Transverse colon (tissue), 4 donors: ENCODE results near the gene ACP4. TPM values are rescaled to one million over a fixed set of nuclear protein-coding genes. Genes with fewer than 3 reads are reported as not detected.
"Not testable (repeated sequence)": the region's sequence is repeated elsewhere in the genome, so short reads cannot be mapped to it uniquely, and the experiment has no call there.

Source experiments
- DNase-seq: peaks from one replicate; pipeline ENCODE4 v3.0.0-alpha.2; 2019
- H3K27ac ChIP-seq, 4 donors: fragments of 200-600 bp; sonication (generic); 2 replicates each; pipeline ENCODE4 v1.5.1; 2016 to 2018; ENCODE audit warnings: inconsistent platforms in 4 of 4
- H3K27me3 ChIP-seq: fragments of 200-600 bp; sonication (generic); 2 replicates; pipeline ENCODE4 v1.5.1; 2017; ENCODE audit warnings: inconsistent platforms
- H3K36me3 ChIP-seq, 4 donors: fragments of 200-600 bp; sonication (generic); 2 replicates each; pipeline ENCODE4 v1.5.1; 2017 to 2019; ENCODE audit warnings: inconsistent platforms in 4 of 4
- H3K4me1 ChIP-seq, 4 donors: fragments of 200-600 bp; sonication (generic); 2 replicates each; pipeline ENCODE4 v1.5.1; 2017 to 2020; ENCODE audit warnings: inconsistent platforms in 4 of 4
- H3K4me3 ChIP-seq, 4 donors: fragments of 200-600 bp; sonication (generic); 1 replicate in 1 of 4; 2 replicates in 3 of 4; pipeline versions ENCODE4 v1.5.1 to v1.6.1; 2017 to 2019; ENCODE audit warnings: inconsistent platforms in 4 of 4
- H3K9me3 ChIP-seq, 2 donors: fragments of 200-600 bp; sonication (generic); 2 replicates each; pipeline ENCODE4 v1.5.1; 2017 to 2019; ENCODE audit warnings: inconsistent platforms in 2 of 2
- CTCF ChIP-seq, 5 experiments: fragments of 200-600 bp in 3 of 5; fragments of 450-650 bp in 2 of 5; sonication (generic) in 3 of 5; IDR thresholded peaks; 1 replicate in 2 of 5; 2 replicates in 3 of 5; pipeline ENCODE4 v1.5.1; 2016 to 2017; ENCODE audit warnings: antibody characterized with exemption in 5 of 5, inconsistent platforms in 3 of 5, mild to moderate bottlenecking in 2 of 5, moderate library complexity in 1 of 5
- EP300 ChIP-seq: sonication (generic); formaldehyde crosslinking; IDR thresholded peaks from one replicate; pipeline ENCODE4 v1.6.1; 2017; ENCODE audit warnings: antibody characterized with exemption, low read depth
- POLR2A ChIP-seq: fragments of 450-650 bp; IDR thresholded peaks from one replicate; pipeline ENCODE4 v1.6.1; 2016; ENCODE audit warnings: antibody characterized with exemption, mild to moderate bottlenecking, moderate library complexity
- POLR2AphosphoS5 ChIP-seq, 3 donors: sonication (generic); formaldehyde crosslinking; IDR thresholded peaks; one replicate each; pipeline ENCODE4 v1.6.1; 2016; ENCODE audit warnings: antibody characterized with exemption in 3 of 3
- WGBS, 2 donors: methylation state at CpG; one replicate each; pipeline ENCODE4 v1.1.5; 2018; ENCODE audit warnings: low coverage in 1 of 2; 5-methylcytosine and 5-hydroxymethylcytosine counted together
- in situ Hi-C, 4 donors: fragments of 200-750 bp; cut with MboI; loops; one replicate each; pipeline versions ENCODE4 v1.15.0 to v1.15.1; 2017; ENCODE audit warnings: low sequenced_read_pairs in 3 of 4, low pct_ligation_motif_present in 1 of 4, low pct_unique_long_range_greater_than_20kb in 1 of 4
- intact Hi-C: fragments of 100-400 bp; cut with DNase I; formaldehyde crosslinking; loops from one replicate; pipeline ENCODE4 v1.15.1; 2023; ENCODE audit warnings: low total_unique reads
- total RNA-seq, 4 donors: library from RNA; depleted of rRNA; stranded (reverse); fragments of >200 nt; gene quantifications; one replicate each; pipeline ENCODE4 v1.1.0, GENCODE V29; 2016

Gene ACP4
- total RNA-seq, 4 donors from 2014 or later = not detected

- intact Hi-C loops (no loop called here), in situ Hi-C loops (no loop called here)
- H3K4me3 ChIP-seq = no peak overlapping the region
- H3K27ac ChIP-seq = no peak overlapping the region
- 69 to 81% methylated on average over 7 to 15 of the region's 15 CpGs for WGBS, 2 donors
- no peaks in the 10 kb centered on the region for H3K4me1 ChIP-seq
- H3K27me3 ChIP-seq = peaks cover 3% of the 10 kb centered on the region
- H3K9me3 ChIP-seq = no peaks in the 10 kb centered on the region
- no peak for DNase-seq
- no peaks in the 10 kb centered on the region for H3K36me3 ChIP-seq
- TF ChIP-seq POLR2AphosphoS5 (IDR thresholded peaks at IDR 0.05) (no peak), EP300 (no peak), CTCF (IDR thresholded peaks at IDR 0.05) (no peak)
Measured at GRCh38 chr19:50750010-50750409, 40.2 kb upstream of the ACP4 start.

- WGBS, 2 donors = 74 to 78% methylated on average over 1 to 4 of the region's 4 CpGs
- H3K9me3 ChIP-seq = no peaks in the 10 kb centered on the region
- intact Hi-C loops = no loop called here
- no peaks in the 10 kb centered on the region for H3K4me1 ChIP-seq
- no peak for DNase-seq
- H3K27me3 ChIP-seq = peaks cover 7% of the 10 kb centered on the region
- H3K4me3 ChIP-seq = no peak overlapping the region
- no peaks in the 10 kb centered on the region for H3K36me3 ChIP-seq
- in situ Hi-C loops = no loop called here
- TF ChIP-seq EP300 = no peak
- TF ChIP-seq POLR2AphosphoS5 (IDR thresholded peaks at IDR 0.05) = no peak
- TF ChIP-seq POLR2A = no peak
- TF ChIP-seq CTCF (IDR thresholded peaks at IDR 0.05) = no peak
- no peak overlapping the region for H3K27ac ChIP-seq
Measured at GRCh38 chr19:50753879-50754278, 36.3 kb upstream of the ACP4 start.

- H3K36me3 ChIP-seq, H3K4me3 ChIP-seq, intact Hi-C loops, DNase-seq, H3K4me1 ChIP-seq, in situ Hi-C loops, H3K27ac ChIP-seq, H3K27me3 ChIP-seq, H3K9me3 ChIP-seq: not testable (repeated sequence)
- 62 to 67% methylated on average over 5 to 8 of the region's 8 CpGs for WGBS, 2 donors
Measured at GRCh38 chr19:50756244-50756643, 34.0 kb upstream of the ACP4 start.

- intact Hi-C loops, in situ Hi-C loops, H3K4me1 ChIP-seq, H3K9me3 ChIP-seq, DNase-seq, H3K27ac ChIP-seq, H3K27me3 ChIP-seq, H3K36me3 ChIP-seq, H3K4me3 ChIP-seq: not testable (repeated sequence)
- WGBS, 2 donors = 89% methylated on average over 3 of the region's 3 CpGs; no CpG with 5 or more reads in 1 of the 2 donors
Measured at GRCh38 chr19:50757624-50758023, 32.6 kb upstream of the ACP4 start.

- H3K4me1 ChIP-seq, H3K27ac ChIP-seq, H3K9me3 ChIP-seq, intact Hi-C loops, H3K4me3 ChIP-seq, H3K36me3 ChIP-seq, H3K27me3 ChIP-seq, in situ Hi-C loops, DNase-seq: not testable (repeated sequence)
- 30 to 72% methylated on average over 2 to 16 of the region's 18 CpGs for WGBS, 2 donors
Measured at GRCh38 chr19:50759076-50759475, 31.1 kb upstream of the ACP4 start.

- Histone ChIP-seq H3K36me3 (no peaks in the 10 kb centered on the region), H3K27me3 (peaks cover 4% of the 10 kb centered on the region), H3K27ac (no peak overlapping the region), H3K9me3 (no peaks in the 10 kb centered on the region), H3K4me3 (no peak overlapping the region), H3K4me1 (no peaks in the 10 kb centered on the region)
- WGBS, 2 donors = 58 to 69% methylated on average over 3 to 4 of the region's 4 CpGs
- no peak for DNase-seq
- intact Hi-C loops (no loop called here), in situ Hi-C loops (no loop called here)
- no peak for TF ChIP-seq POLR2AphosphoS5 (IDR thresholded peaks at IDR 0.05)
- no peak for TF ChIP-seq EP300
- no peak for TF ChIP-seq CTCF (IDR thresholded peaks at IDR 0.05)
- TF ChIP-seq POLR2A = no peak
Measured at GRCh38 chr19:50759886-50760285, 30.3 kb upstream of the ACP4 start.

GRCh38 chr19:50761501-50761900, 28.7 kb upstream of the ACP4 start:
- H3K36me3 ChIP-seq, DNase-seq, H3K27me3 ChIP-seq, intact Hi-C loops, H3K4me1 ChIP-seq, H3K4me3 ChIP-seq, in situ Hi-C loops, H3K27ac ChIP-seq, H3K9me3 ChIP-seq: not testable (repeated sequence)
- 52% methylated on average over 3 of the region's 3 CpGs; no CpG with 5 or more reads in 1 of the 2 donors for WGBS, 2 donors

- H3K27ac ChIP-seq, H3K9me3 ChIP-seq, DNase-seq, H3K4me3 ChIP-seq, H3K4me1 ChIP-seq, intact Hi-C loops, H3K36me3 ChIP-seq, H3K27me3 ChIP-seq, in situ Hi-C loops: not testable (repeated sequence)
- WGBS, 2 donors = 75% methylated on average over 12 of the region's 13 CpGs; no CpG with 5 or more reads in 1 of the 2 donors
Measured at GRCh38 chr19:50763521-50763920, 26.7 kb upstream of the ACP4 start.
